HEK293T (cell line): Measurements from ENCODE around the gene LIN37.

Experiments used
- CTCF ChIA-PET: fragments of 350-600 bp; formaldehyde crosslinking; extraction: SDS; loops from one replicate; lab custom pipeline; 2021; ENCODE audit warnings: antibody characterized with exemption, inconsistent platforms; lab: Yijun Ruan, JAX
- POLR2A ChIA-PET: fragments of 350-600 bp; formaldehyde crosslinking; extraction: SDS; loops from one replicate; lab custom pipeline; 2020; ENCODE audit warnings: antibody characterized with exemption, inconsistent platforms; lab: Yijun Ruan, JAX
- DNase-seq: peaks from one replicate; pipeline ENCODE4 v3.0.0; 2012; ENCODE audit warnings: mixed read lengths; ENCODE audit errors: extremely low spot score
- ARNT ChIP-seq: fragments of 450-650 bp; IDR thresholded peaks from 2 replicates; pipeline ENCODE4 v1.6.1; 2017; ENCODE audit warnings: mild to moderate bottlenecking
- BHLHE40 ChIP-seq: fragments of 450-650 bp; IDR thresholded peaks from 2 replicates; pipeline ENCODE4 v1.6.1; 2016; ENCODE audit warnings: mild to moderate bottlenecking, moderate library complexity, borderline replicate concordance
- CTBP1 ChIP-seq: fragments of 450-650 bp; IDR thresholded peaks from 2 replicates; pipeline ENCODE4 v1.6.1; 2016; ENCODE audit warnings: borderline replicate concordance
- ELF4 ChIP-seq: fragments of 450-650 bp; IDR thresholded peaks from 2 replicates; pipeline ENCODE4 v1.6.1; 2017; ENCODE audit warnings: antibody characterized with exemption
- FOXA1 ChIP-seq: fragments of 450-650 bp; IDR thresholded peaks from 2 replicates; pipeline ENCODE4 v1.6.1; 2016; ENCODE audit warnings: mild to moderate bottlenecking
- FOXK2 ChIP-seq: fragments of 450-650 bp; IDR thresholded peaks from 2 replicates; pipeline ENCODE4 v1.6.1; 2016; ENCODE audit warnings: mild to moderate bottlenecking
- FOXM1 ChIP-seq: fragments of 450-650 bp; IDR thresholded peaks from 2 replicates; pipeline ENCODE4 v1.6.1; 2017; ENCODE audit warnings: mild to moderate bottlenecking, borderline replicate concordance
- HDGF ChIP-seq: fragments of 450-650 bp; IDR thresholded peaks from 2 replicates; pipeline ENCODE4 v1.6.1; 2017; ENCODE audit warnings: antibody characterized with exemption, borderline replicate concordance
- L3MBTL2 ChIP-seq: fragments of 450-650 bp; conservative IDR thresholded peaks from 2 replicates; pipeline ENCODE4 v1.6.1; 2016; ENCODE audit warnings: mild to moderate bottlenecking
- LEF1 ChIP-seq: fragments of 450-650 bp; IDR thresholded peaks from 2 replicates; pipeline ENCODE4 v1.6.1; 2017; ENCODE audit warnings: mild to moderate bottlenecking, borderline replicate concordance
- NFRKB ChIP-seq: fragments of 450-650 bp; IDR thresholded peaks from 2 replicates; pipeline ENCODE4 v1.6.1; 2016; ENCODE audit warnings: mild to moderate bottlenecking, moderate library complexity
- SP1 ChIP-seq: fragments of 450-650 bp; IDR thresholded peaks from 2 replicates; pipeline ENCODE4 v1.6.1; 2017
- SUZ12 ChIP-seq: fragments of 450-650 bp; IDR thresholded peaks from 2 replicates; pipeline ENCODE4 v1.6.1; 2016; ENCODE audit warnings: mild to moderate bottlenecking
- TARDBP ChIP-seq: fragments of 450-650 bp; IDR thresholded peaks from 2 replicates; pipeline ENCODE4 v1.6.1; 2016
- ZNF384 ChIP-seq: fragments of 450-650 bp; IDR thresholded peaks from 2 replicates; pipeline ENCODE4 v1.6.1; 2016
- TF ChIP-seq, protein P1 (sequence below): fragments of 450-650 bp; IDR thresholded peaks from 2 replicates; pipeline ENCODE4 v1.6.1; 2016

The LIN37 gene

DNA sequence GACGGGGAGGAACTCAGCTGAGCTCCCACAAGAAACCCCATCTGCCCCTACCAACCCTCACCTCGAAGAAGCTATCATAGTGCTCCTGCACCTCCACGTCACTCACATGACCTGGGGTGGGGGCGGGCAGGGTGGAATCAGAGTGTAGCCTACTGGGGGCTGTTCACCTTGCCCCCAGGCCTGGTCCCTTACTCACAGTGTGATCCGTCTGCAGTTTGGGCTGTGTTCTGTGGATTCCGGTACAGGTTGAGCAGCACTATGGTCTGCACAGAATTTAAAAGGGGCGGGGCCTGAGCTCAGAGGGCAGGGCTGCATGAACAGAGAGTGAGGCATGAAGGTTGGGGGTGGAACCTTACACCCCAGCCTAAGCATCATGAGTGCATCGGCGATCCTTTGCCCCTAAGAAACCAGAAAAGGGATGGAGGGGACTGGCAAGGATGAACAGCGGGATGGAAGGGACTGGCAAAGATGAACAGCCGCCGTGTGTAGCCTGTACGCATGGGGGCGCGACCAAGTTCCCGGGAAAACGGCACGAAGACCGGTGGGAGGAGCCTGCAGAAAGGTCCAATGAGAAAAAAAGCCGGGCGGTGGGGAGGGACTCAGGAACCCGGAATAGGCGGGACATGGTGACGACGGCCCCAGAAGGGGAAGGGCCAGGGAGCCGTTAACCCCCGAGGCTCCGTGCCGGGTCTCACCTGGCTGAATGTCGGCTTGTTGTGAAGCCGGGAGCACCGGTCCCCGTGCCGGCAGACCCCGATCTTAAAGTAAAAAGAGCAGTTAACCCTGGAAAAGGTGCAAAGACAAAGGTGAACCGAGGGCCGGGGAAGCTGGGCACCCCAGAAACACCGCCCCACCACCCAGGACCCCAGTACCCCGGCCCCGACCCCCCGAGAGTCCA lies 3.7 kb upstream of the LIN37 start:
- ChIA-PET CTCF (interaction anchor here (0.6 to 0.7 kb wide), 4 partner anchors 42 to 186 kb away, joined by 3 read pairs; no protein-coding TSS in a partner anchor), POLR2A (interaction anchor here (0.8 to 2.4 kb wide), 12 partner anchors 12 to 132 kb away, joined by 3 to 18 read pairs (median 3); partner anchors contain the start of genes HAUS5, HSPB6 and PROSER3)
- TF ChIP-seq BHLHE40 (no peak), FOXK2 (no peak), NFRKB (no peak), ZNF384 (no peak), SUZ12 (no peak), FOXA1 (no peak), FOXM1 (no peak), L3MBTL2 (peak; percentile 90), ELF4 (0 out of 2 replicates have a peak, but pooled peaks have one; percentile 17)
- peak; percentile 84 for DNase-seq

DNA sequence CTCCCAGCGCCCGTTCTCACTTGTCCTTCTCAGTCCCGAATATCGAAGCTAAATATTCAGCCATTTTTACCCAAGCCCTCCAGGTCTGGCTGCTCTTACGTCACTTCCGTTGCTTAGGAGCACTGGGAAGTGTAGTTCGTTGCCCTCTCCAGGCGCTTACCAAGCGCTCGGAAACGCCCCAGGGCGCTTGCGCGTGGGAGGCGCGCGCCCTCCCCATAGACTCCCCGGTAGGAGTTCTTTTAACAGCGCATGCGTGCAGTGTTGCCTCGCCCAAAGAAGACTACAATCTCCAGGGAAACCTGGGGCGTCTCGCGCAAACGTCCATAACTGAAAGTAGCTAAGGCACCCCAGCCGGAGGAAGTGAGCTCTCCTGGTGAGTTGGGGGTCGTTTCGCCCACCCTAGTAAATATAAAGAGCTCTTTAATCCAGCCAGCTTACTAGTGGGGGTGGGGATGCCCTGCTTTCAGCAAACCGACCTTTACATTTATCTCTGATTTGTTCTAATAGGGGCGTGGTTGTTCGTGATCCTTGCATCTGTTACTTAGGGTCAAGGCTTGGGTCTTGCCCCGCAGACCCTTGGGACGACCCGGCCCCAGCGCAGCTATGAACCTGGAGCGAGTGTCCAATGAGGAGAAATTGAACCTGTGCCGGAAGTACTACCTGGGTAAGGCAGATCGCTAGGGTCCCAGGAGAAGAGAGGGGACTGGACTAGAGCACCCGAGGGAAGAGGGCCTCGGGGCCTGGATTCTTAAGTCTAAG lies 2.9 kb upstream of the LIN37 start, which contains the start of the genes PSENEN and U2AF1L4:
TSS of gene PSENEN (plus strand) at position 324 of the 759 bp plus-strand sequence. CDS start at position 604, 280 bp downstream.
TSS of gene U2AF1L4 (minus strand) at position 91 of the 759 bp plus-strand sequence. CDS start at position 64, 27 bp downstream.
- DNase-seq = peak; percentile 90
- TF ChIP-seq ZNF384 (no peak), CTBP1 (no peak), TARDBP (no peak), NFRKB (no peak), SUZ12 (no peak), ARNT (no peak), FOXM1 (no peak), SP1 (no peak), BHLHE40 (no peak)
- CTCF ChIA-PET = interaction anchor here (0.6 to 0.7 kb wide), 2 partner anchors 51 to 186 kb away, joined by 3 read pairs; no protein-coding TSS in a partner anchor
- POLR2A ChIA-PET = interaction anchor here (0.8 to 2.4 kb wide), 13 partner anchors 11 to 186 kb away, joined by 3 to 18 read pairs (median 3); partner anchors contain the start of genes HAUS5, HSPB6 and PROSER3

DNA sequence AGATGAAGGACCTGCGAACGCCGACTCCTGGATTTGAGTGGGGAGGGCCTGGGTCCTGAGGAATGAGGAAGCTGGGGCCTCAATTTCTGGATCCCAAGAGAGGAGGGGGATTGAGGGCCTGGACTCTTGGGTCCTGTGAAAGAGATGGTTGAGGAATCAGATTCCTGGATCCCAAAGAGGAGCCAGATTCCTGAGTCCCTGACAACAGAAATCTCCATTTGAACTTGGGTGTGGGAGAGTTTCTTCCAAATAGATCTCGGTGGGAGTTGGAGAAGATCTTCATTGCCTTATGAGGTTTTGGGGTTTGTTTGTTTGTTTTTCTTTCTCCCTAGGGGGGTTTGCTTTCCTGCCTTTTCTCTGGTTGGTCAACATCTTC lies 2.3 kb upstream of the LIN37 start:
- CTCF ChIA-PET = interaction anchor here (0.7 kb wide), 1 partner anchor 51 kb away, joined by 3 read pairs; no protein-coding TSS in a partner anchor
- POLR2A ChIA-PET = interaction anchor here (0.9 to 2.4 kb wide), 9 partner anchors 11 to 185 kb away, joined by 3 to 18 read pairs (median 4); partner anchors contain the start of genes HSPB6 and PROSER3
- TF ChIP-seq ZNF384 (no peak), ELF4 (no peak), NFRKB (no peak), SP1 (no peak), FOXA1 (no peak), TARDBP (no peak), FOXK2 (no peak), FOXM1 (no peak), CTBP1 (no peak), BHLHE40 (no peak), ARNT (no peak), LEF1 (no peak), L3MBTL2 (no peak), HDGF (no peak)
- TF ChIP-seq, protein P1, sequence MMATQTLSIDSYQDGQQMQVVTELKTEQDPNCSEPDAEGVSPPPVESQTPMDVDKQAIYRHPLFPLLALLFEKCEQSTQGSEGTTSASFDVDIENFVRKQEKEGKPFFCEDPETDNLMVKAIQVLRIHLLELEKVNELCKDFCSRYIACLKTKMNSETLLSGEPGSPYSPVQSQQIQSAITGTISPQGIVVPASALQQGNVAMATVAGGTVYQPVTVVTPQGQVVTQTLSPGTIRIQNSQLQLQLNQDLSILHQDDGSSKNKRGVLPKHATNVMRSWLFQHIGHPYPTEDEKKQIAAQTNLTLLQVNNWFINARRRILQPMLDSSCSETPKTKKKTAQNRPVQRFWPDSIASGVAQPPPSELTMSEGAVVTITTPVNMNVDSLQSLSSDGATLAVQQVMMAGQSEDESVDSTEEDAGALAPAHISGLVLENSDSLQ = no peak
- no peak for DNase-seq

DNA sequence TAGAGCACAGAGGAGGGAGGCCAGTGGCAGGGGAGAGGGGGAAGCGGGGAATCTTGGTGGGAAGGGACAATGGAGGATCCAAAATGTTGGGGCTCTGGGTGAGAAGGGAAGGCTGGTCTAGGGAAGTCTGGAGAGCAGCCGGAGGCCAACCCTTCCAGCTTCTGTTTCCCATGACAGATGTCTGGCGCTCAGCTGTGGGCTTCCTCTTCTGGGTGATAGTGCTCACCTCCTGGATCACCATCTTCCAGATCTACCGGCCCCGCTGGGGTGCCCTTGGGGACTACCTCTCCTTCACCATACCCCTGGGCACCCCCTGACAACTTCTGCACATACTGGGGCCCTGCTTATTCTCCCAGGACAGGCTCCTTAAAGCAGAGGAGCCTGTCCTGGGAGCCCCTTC lies 1.8 kb upstream of the LIN37 start:
- no peak for DNase-seq
- CTCF ChIA-PET = no interaction called here
- POLR2A ChIA-PET = interaction anchor here (1.2 kb wide), 1 partner anchor 185 kb away, joined by 3 read pairs; no protein-coding TSS in a partner anchor
- TF ChIP-seq ZNF384 (no peak), CTBP1 (no peak), LEF1 (no peak), SP1 (no peak), FOXA1 (no peak), BHLHE40 (no peak), SUZ12 (no peak), TARDBP (no peak), FOXM1 (no peak), ELF4 (no peak), HDGF (no peak), L3MBTL2 (no peak), ARNT (no peak), FOXK2 (no peak), NFRKB (no peak)
- TF ChIP-seq, protein P1 = no peak

DNA sequence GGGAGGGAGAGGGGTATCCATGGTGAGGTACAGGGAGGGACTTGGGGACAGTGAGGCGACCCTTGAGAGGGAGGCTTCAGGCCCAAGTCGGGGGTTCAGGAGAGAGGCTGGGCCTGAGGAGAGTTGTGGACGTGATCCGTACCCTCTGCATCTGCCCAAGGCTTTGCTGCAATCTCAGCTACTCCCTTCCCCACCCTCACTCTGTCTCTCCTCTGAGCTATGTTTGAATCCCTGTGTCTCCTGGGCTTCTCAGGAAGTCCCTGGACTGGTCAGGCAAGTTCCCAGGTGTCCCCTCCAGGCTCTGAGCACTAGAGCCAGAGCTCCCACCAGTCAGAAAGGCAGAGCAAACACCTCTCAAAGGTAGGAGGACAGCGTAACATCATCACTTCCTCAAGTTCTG lies 1.8 kb downstream of the LIN37 start:
- DNase-seq = no peak
- TF ChIP-seq SUZ12 = no peak
- no peak for TF ChIP-seq FOXK2
- TF ChIP-seq ZNF384 = no peak
- no peak for TF ChIP-seq SP1
- no peak for TF ChIP-seq CTBP1
- TF ChIP-seq LEF1 = no peak
- no peak for TF ChIP-seq TARDBP
- TF ChIP-seq, protein P1 = no peak
- TF ChIP-seq HDGF = no peak
- ChIA-PET CTCF (no interaction called here), POLR2A (no interaction called here)
